Thymus (tissue), 11 donors: ENCODE measurements around the gene PRPF6. TPM values are rescaled to one million over a fixed set of nuclear protein-coding genes. Genes with fewer than 3 reads are reported as not detected.
A peak's percentile ranks its signal among the peaks of the same experiment; 100 is the strongest.

ENCODE experiments used
- DNase-seq, 9 donors: peaks; one replicate each; pipeline ENCODE4 v3.0.0-alpha.2; 2013; ENCODE audit warnings: low spot score in 9 of 9, low read depth in 6 of 9, missing footprints in 1 of 9
- H3K27ac ChIP-seq, 2 donors: one replicate each; pipeline ENCODE4 v1.5.1; 2013; ENCODE audit warnings: control low read depth in 1 of 2, low read depth in 1 of 2, low read length in 1 of 2, mild to moderate bottlenecking in 1 of 2, moderate library complexity in 1 of 2
- H3K27me3 ChIP-seq, 2 donors: one replicate each; pipeline ENCODE4 v1.5.1; 2013; ENCODE audit warnings: low read length in 1 of 2; ENCODE audit not compliant: control insufficient read depth in 2 of 2, insufficient read depth in 1 of 2
- H3K36me3 ChIP-seq, 2 donors: one replicate each; pipeline ENCODE4 v1.5.1; 2013; ENCODE audit warnings: low read length in 1 of 2, mild to moderate bottlenecking in 1 of 2, moderate library complexity in 1 of 2; ENCODE audit not compliant: control insufficient read depth in 2 of 2, insufficient read depth in 2 of 2
- H3K4me1 ChIP-seq, 2 donors: one replicate each; pipeline ENCODE4 v1.5.1; 2013; ENCODE audit warnings: low read length in 2 of 2; ENCODE audit not compliant: control insufficient read depth in 2 of 2, insufficient read depth in 2 of 2
- H3K4me3 ChIP-seq, 2 donors: one replicate each; pipeline ENCODE4 v1.5.1; 2013; ENCODE audit warnings: low read length in 2 of 2, control low read depth in 1 of 2, mild to moderate bottlenecking in 1 of 2
- H3K9me3 ChIP-seq, 2 donors: one replicate each; pipeline ENCODE4 v1.5.1; 2013; ENCODE audit warnings: low read length in 1 of 2, mild to moderate bottlenecking in 1 of 2; ENCODE audit not compliant: control insufficient read depth in 2 of 2, insufficient read depth in 1 of 2
- WGBS: extraction: QIAGEN DNeasy Blood & Tissue Kit; methylation state at CpG from one replicate; pipeline ENCODE4 v1.1.7; 2013; 5-methylcytosine and 5-hydroxymethylcytosine counted together
- polyA plus RNA-seq: library from polyadenylated mRNA; stranded (reverse); fragments of 200-250 nt; gene quantifications from one replicate; pipeline ENCODE4 v1.2.3, GENCODE V29; 2013
- total RNA-seq: library from RNA; stranded (reverse); fragments of 120-200 nt; gene quantifications from one replicate; pipeline ENCODE4 v1.2.4, GENCODE V29; 2013
- donor health status: healthy.

The PRPF6 gene
- total and polyA plus RNA-seq, 2 donors: 45.1 to 56.1 TPM

GRCh38 chr20:64073476-64074183 is 92.7 kb downstream of the PRPF6 start:
- peaks cover 21 to 26% of the 10 kb centered on the region in 2 donors for H3K4me1 ChIP-seq
- no peak for DNase-seq
- 96% methylated on average over 37 of the region's 37 CpGs for WGBS
- peaks cover 1 to 4% of the 10 kb centered on the region in 2 donors for H3K9me3 ChIP-seq
- H3K36me3 ChIP-seq: peaks cover 38 to 39% of the 10 kb centered on the region in 2 donors
- no peaks in the 10 kb centered on the region for H3K27me3 ChIP-seq
- H3K4me3 ChIP-seq: no peak overlapping the region
- H3K27ac ChIP-seq: no peak overlapping the region

- DNase-seq: no peak
- Histone ChIP-seq H3K9me3 (peaks cover 1 to 4% of the 10 kb centered on the region in 2 donors), H3K4me1 (peaks cover 26 to 33% of the 10 kb centered on the region in 2 donors), H3K4me3 (no peak overlapping the region), H3K27ac (no peak overlapping the region), H3K27me3 (peaks cover 0 to 6% of the 10 kb centered on the region in 2 donors), H3K36me3 (peaks cover 38 to 39% of the 10 kb centered on the region in 2 donors)
- 94% methylated on average over 28 of the region's 28 CpGs for WGBS
These were observed 93.4 kb downstream of the PRPF6 start for GRCh38 chr20:64074184-64074789.

GRCh38 chr20:64074963-64075362 is 94.0 kb downstream of the PRPF6 start:
- H3K9me3 ChIP-seq: peaks cover 1 to 4% of the 10 kb centered on the region in 2 donors
- no peak overlapping the region for H3K4me3 ChIP-seq
- H3K27me3 ChIP-seq: peaks cover 0 to 10% of the 10 kb centered on the region in 2 donors
- H3K36me3 ChIP-seq: peaks cover 38 to 39% of the 10 kb centered on the region in 2 donors
- H3K4me1 ChIP-seq: peaks cover 26 to 35% of the 10 kb centered on the region in 2 donors
- DNase-seq: no peak
- H3K27ac ChIP-seq: no peak overlapping the region
- WGBS: 99% methylated on average over 8 of the region's 8 CpGs

- H3K4me1 ChIP-seq: peaks cover 26 to 40% of the 10 kb centered on the region in 2 donors
- WGBS: 98% methylated on average over 12 of the region's 12 CpGs
- H3K27me3 ChIP-seq: peaks cover 0 to 16% of the 10 kb centered on the region in 2 donors
- peaks cover 1 to 4% of the 10 kb centered on the region in 2 donors for H3K9me3 ChIP-seq
- no peak for DNase-seq
- H3K4me3 ChIP-seq: no peak overlapping the region
- peak overlapping the region in 1 of 2 donors; percentile 2 for H3K27ac ChIP-seq
- peaks cover 38 to 39% of the 10 kb centered on the region in 2 donors for H3K36me3 ChIP-seq
These were observed 94.6 kb downstream of the PRPF6 start for GRCh38 chr20:64075556-64075955.

GRCh38 chr20:64076061-64076997 is 95.4 kb downstream of the PRPF6 start:
- H3K27ac ChIP-seq: peak overlapping the region; percentile 85 to 95
- WGBS: 82% methylated on average over 20 of the region's 22 CpGs

GRCh38 chr20:64077094-64077493 is 96.2 kb downstream of the PRPF6 start:
- WGBS: 6% methylated on average over 8 of the region's 8 CpGs
- H3K4me1 ChIP-seq: peaks cover 27 to 52% of the 10 kb centered on the region in 2 donors
- H3K36me3 ChIP-seq: peaks cover 35 to 38% of the 10 kb centered on the region in 2 donors
- peak in 5 of 9 donors; percentile 65 to 89 (median 73) for DNase-seq
- peak overlapping the region; percentile 71 to 83 for H3K4me3 ChIP-seq
- peak overlapping the region; percentile 85 to 95 for H3K27ac ChIP-seq
- H3K9me3 ChIP-seq: peaks cover 1 to 4% of the 10 kb centered on the region in 2 donors
- H3K27me3 ChIP-seq: peaks cover 5 to 31% of the 10 kb centered on the region in 2 donors

More at GRCh38 chr20:64076061-64076997, 95.4 kb downstream of the PRPF6 start:
- DNase-seq: no peak
- Histone ChIP-seq H3K4me3 (peak overlapping the region; percentile 71 to 83), H3K27me3 (peaks cover under 1 to 24% of the 10 kb centered on the region in 2 donors), H3K9me3 (peaks cover 1 to 4% of the 10 kb centered on the region in 2 donors), H3K4me1 (peaks cover 26 to 45% of the 10 kb centered on the region in 2 donors), H3K36me3 (peaks cover 38 to 39% of the 10 kb centered on the region in 2 donors)

- Histone ChIP-seq H3K9me3 (peaks cover 1 to 4% of the 10 kb centered on the region in 2 donors), H3K4me1 (peaks cover 31 to 56% of the 10 kb centered on the region in 2 donors), H3K4me3 (peak overlapping the region; percentile 71 to 83), H3K36me3 (peaks cover 31 to 35% of the 10 kb centered on the region in 2 donors), H3K27me3 (peaks cover 5 to 35% of the 10 kb centered on the region in 2 donors), H3K27ac (peak overlapping the region; percentile 85 to 95)
- DNase-seq: no peak
- WGBS: 3% methylated on average over 7 of the region's 7 CpGs
These were observed 96.6 kb downstream of the PRPF6 start for GRCh38 chr20:64077541-64077875.

GRCh38 chr20:64077876-64078551 is 97.1 kb downstream of the PRPF6 start:
- peaks cover 10 to 41% of the 10 kb centered on the region in 2 donors for H3K27me3 ChIP-seq
- DNase-seq: peak in 5 of 9 donors; percentile 57 to 91 (median 79)
- 3% methylated on average over 15 of the region's 15 CpGs for WGBS
- H3K27ac ChIP-seq: peak overlapping the region; percentile 85 to 95
- H3K36me3 ChIP-seq: peaks cover 26 to 30% of the 10 kb centered on the region in 2 donors
- peak overlapping the region; percentile 71 to 83 for H3K4me3 ChIP-seq
- peaks cover 34 to 61% of the 10 kb centered on the region in 2 donors for H3K4me1 ChIP-seq
- H3K9me3 ChIP-seq: peaks cover 1 to 6% of the 10 kb centered on the region in 2 donors
